Measurements from ENCODE around the gene HOXC10. TPM values are rescaled to one million over a fixed set of nuclear protein-coding genes. Genes with fewer than 3 reads are reported as not detected.

Gene HOXC10
- total and polyA plus RNA-seq, 2 donors (not counting 1 experiment from before 2014, with no cell fraction given): not detected

DNA sequence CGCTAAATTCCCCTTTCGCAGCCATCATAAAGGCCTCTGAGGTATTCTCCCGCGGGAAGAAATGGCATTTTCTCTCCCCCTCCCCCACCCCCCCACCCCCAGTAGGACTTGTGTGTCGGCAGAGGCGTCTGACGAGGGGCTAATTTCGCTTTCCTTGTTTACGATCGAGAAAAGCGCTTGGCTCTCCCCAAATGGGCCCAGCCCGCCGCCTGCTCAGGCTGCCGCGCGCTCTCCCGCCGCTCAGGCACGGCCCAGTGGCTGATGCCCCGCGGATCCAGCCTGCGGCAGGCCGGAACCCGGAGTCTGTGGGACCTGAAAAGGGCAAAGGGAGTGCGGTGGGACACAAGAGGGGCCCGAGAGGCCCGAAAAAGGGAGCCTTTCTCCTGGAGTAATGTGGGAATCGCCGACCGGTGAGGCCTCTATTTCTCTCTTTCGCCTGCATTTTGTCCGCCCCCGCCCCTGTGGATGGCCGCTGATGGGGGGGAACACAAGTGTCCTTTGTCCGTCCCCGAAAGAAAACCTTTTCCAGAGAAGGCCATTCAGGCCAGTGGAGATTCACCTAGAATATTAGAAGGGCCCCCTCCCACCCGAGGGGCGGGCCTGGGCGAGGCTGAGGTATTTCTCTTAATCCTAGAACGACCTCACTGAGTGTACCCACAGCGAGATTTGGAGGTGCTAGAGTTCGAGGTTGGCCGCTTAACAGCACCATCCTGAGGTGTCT lies 34.3 kb downstream of the HOXC10 start:
- Histone ChIP-seq H3K79me2 (ENCODE audit: control insufficient read depth, insufficient read depth, low read length) (no peaks in the 10 kb centered on the region), H3K27ac (ENCODE audit: low read length in 2 of 2) (no peak overlapping the region), H3K9ac (ENCODE audit: low read length) (no peak overlapping the region), H3K27me3 (replicated peaks in 1 of 4; ENCODE audit: control extremely low read depth in 1 of 4, control insufficient read depth in 3 of 4, insufficient read depth in 4 of 4, low read length in 3 of 4) (peaks cover 0 to 93% (median 71%) of the 10 kb centered on the region in 4 experiments), H3K36me3 (replicated peaks in 1 of 2; ENCODE audit: control extremely low read depth in 1 of 2, control insufficient read depth in 1 of 2, extremely low read depth in 1 of 2, insufficient read depth in 2 of 2, low read length in 1 of 2) (no peaks in the 10 kb centered on the region), H3K4me2 (replicated peaks; ENCODE audit: low read depth, low read length, poor library complexity, severe bottlenecking) (peak overlapping the region; percentile 88), H2AFZ (ENCODE audit: insufficient read depth, low read depth, low read length, poor library complexity, severe bottlenecking) (no peak overlapping the region), H4K20me1 (ENCODE audit: control insufficient read depth, insufficient read depth, low read length, poor library complexity, severe bottlenecking) (no peaks in the 10 kb centered on the region), H3K9me3 (ENCODE audit: control extremely low read depth in 1 of 3, control insufficient read depth in 2 of 3, insufficient read depth in 1 of 3, low read length in 2 of 3) (peaks cover 0 to 42% (median 6%) of the 10 kb centered on the region in 3 donors), H3K4me1 (ENCODE audit: control insufficient read depth in 2 of 2, insufficient read depth in 2 of 2, low read length in 2 of 2) (peaks cover 22 to 39% of the 10 kb centered on the region in 2 donors), H3K4me3 (ENCODE audit: control extremely low read depth in 1 of 5, extremely low read depth in 1 of 5, insufficient read depth in 1 of 5, low read depth in 2 of 5, low read length in 4 of 5) (no peak overlapping the region)
- CTCF ChIA-PET: no interaction called here
- peak overlapping the region; percentile 16 for H3K4me3 Mint-ChIP-seq
- no peaks in the 10 kb centered on the region for H3K9me3 Mint-ChIP-seq (ENCODE audit: insufficient read depth)
- WGBS (ENCODE audit: insufficient coverage): 24% methylated on average over 26 of the region's 43 CpGs
- DNase-seq (peak; percentile 34), ATAC-seq (ENCODE audit: low read depth) (no peak)
- peaks cover 22% of the 10 kb centered on the region for H3K4me1 Mint-ChIP-seq
- POLR2A ChIA-PET: no interaction called here
- peaks cover 67% of the 10 kb centered on the region for H3K27me3 Mint-ChIP-seq
- no peak for TF ChIP-seq EZH2 (IDR thresholded peaks at IDR 0.05; ENCODE audit: borderline replicate concordance, insufficient read depth, low read depth, low read length, poor library complexity, severe bottlenecking)
- TF ChIP-seq, protein P1, sequence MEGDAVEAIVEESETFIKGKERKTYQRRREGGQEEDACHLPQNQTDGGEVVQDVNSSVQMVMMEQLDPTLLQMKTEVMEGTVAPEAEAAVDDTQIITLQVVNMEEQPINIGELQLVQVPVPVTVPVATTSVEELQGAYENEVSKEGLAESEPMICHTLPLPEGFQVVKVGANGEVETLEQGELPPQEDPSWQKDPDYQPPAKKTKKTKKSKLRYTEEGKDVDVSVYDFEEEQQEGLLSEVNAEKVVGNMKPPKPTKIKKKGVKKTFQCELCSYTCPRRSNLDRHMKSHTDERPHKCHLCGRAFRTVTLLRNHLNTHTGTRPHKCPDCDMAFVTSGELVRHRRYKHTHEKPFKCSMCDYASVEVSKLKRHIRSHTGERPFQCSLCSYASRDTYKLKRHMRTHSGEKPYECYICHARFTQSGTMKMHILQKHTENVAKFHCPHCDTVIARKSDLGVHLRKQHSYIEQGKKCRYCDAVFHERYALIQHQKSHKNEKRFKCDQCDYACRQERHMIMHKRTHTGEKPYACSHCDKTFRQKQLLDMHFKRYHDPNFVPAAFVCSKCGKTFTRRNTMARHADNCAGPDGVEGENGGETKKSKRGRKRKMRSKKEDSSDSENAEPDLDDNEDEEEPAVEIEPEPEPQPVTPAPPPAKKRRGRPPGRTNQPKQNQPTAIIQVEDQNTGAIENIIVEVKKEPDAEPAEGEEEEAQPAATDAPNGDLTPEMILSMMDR (IDR thresholded peaks at IDR 0.05): no peak
- intact Hi-C loops (cut with micrococcal nuclease): no loop called here
- peak overlapping the region; percentile 53 for H3K27ac Mint-ChIP-seq

DNA sequence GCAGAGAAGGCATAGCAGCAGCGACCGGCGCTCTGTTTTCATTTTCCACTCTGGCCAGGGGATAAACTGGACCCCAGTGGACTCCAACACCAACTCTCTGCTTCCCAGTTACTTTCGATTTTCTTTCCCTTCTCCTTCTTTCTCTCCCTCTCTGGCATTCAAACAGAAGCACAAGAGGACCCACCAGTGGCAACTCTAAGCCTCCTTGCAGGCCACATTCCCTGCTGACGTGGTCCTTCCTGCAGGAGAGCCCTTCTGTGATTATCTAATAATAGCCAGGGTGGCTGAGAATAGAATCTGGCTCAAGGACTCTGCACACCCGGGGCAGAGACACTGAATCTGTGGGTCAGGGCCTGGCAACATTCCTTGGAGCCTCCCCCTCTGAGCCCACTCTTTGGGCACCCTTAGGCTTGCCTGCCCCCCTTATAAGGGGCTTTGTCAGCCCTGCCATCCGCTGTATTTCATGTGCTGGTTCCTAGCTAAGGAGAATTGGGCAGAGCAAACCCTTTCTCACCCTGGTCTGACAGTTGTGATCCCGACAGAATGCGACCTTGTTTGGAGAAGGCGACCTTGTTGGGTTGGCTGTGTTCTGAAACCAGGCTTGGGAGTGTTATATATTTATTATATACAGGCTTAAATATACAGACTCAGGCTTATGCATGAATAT lies 35.1 kb downstream of the HOXC10 start:
- no peak overlapping the region for H3K9ac ChIP-seq (ENCODE audit: low read length)
- DNase-seq (no peak), ATAC-seq (ENCODE audit: low read depth) (no peak)
- no peaks in the 10 kb centered on the region for H3K36me3 ChIP-seq (replicated peaks in 1 of 2; ENCODE audit: control extremely low read depth in 1 of 2, control insufficient read depth in 1 of 2, extremely low read depth in 1 of 2, insufficient read depth in 2 of 2, low read length in 1 of 2)
- H3K9me3 ChIP-seq (ENCODE audit: control extremely low read depth in 1 of 3, control insufficient read depth in 2 of 3, insufficient read depth in 1 of 3, low read length in 2 of 3): peaks cover 0 to 38% (median 4%) of the 10 kb centered on the region in 3 donors
- H4K20me1 ChIP-seq (ENCODE audit: control insufficient read depth, insufficient read depth, low read length, poor library complexity, severe bottlenecking): no peaks in the 10 kb centered on the region
- intact Hi-C loops (cut with micrococcal nuclease): no loop called here
- H3K9me3 Mint-ChIP-seq (ENCODE audit: insufficient read depth): no peaks in the 10 kb centered on the region
- H3K27me3 Mint-ChIP-seq: peaks cover 61% of the 10 kb centered on the region
- H3K4me2 ChIP-seq (replicated peaks; ENCODE audit: low read depth, low read length, poor library complexity, severe bottlenecking): no peak overlapping the region
- ChIA-PET POLR2A (no interaction called here), CTCF (no interaction called here)
- no peaks in the 10 kb centered on the region for H3K79me2 ChIP-seq (ENCODE audit: control insufficient read depth, insufficient read depth, low read length)
- no peak overlapping the region for H3K27ac ChIP-seq (ENCODE audit: low read length in 2 of 2)
- WGBS (ENCODE audit: insufficient coverage): 37% methylated on average over 5 of the region's 10 CpGs
- H3K4me3 Mint-ChIP-seq: no peak overlapping the region
- peak overlapping the region; percentile 33 for H3K27ac Mint-ChIP-seq
- no peak overlapping the region for H3K4me3 ChIP-seq (ENCODE audit: control extremely low read depth in 1 of 5, extremely low read depth in 1 of 5, insufficient read depth in 1 of 5, low read depth in 2 of 5, low read length in 4 of 5)
- H2AFZ ChIP-seq (ENCODE audit: insufficient read depth, low read depth, low read length, poor library complexity, severe bottlenecking): no peak overlapping the region
- TF ChIP-seq, protein P1 (IDR thresholded peaks at IDR 0.05): no peak
- TF ChIP-seq EZH2 (IDR thresholded peaks at IDR 0.05; ENCODE audit: borderline replicate concordance, insufficient read depth, low read depth, low read length, poor library complexity, severe bottlenecking): no peak
- peaks cover 22% of the 10 kb centered on the region for H3K4me1 Mint-ChIP-seq
- peaks cover 19 to 31% of the 10 kb centered on the region in 2 donors for H3K4me1 ChIP-seq (ENCODE audit: control insufficient read depth in 2 of 2, insufficient read depth in 2 of 2, low read length in 2 of 2)
- peaks cover 0 to 92% (median 67%) of the 10 kb centered on the region in 4 experiments for H3K27me3 ChIP-seq (replicated peaks in 1 of 4; ENCODE audit: control extremely low read depth in 1 of 4, control insufficient read depth in 3 of 4, insufficient read depth in 4 of 4, low read length in 3 of 4)
